ENCODE results near the gene EPOP. TPM values are rescaled to one million over a fixed set of nuclear protein-coding genes. Genes with fewer than 3 reads are reported as not detected.
"Not testable (repeated sequence)": the region's sequence is repeated elsewhere in the genome, so short reads cannot be mapped to it uniquely, and the experiment has no call there.

The EPOP gene
- total RNA-seq, 1 donor from 2014 or later = 34.9 TPM

GRCh38 chr17:38663125-38663751 lies 11.5 kb downstream of the EPOP start:
- peak; percentile 26 for DNase-seq (ENCODE audit: low spot score)
- Mint-ChIP-seq H3K27me3 (ENCODE audit: low read depth) (peaks cover 30% of the 10 kb centered on the region), H3K27ac (no peak overlapping the region), H3K9me3 (no peaks in the 10 kb centered on the region), H3K4me1 (ENCODE audit: low read depth) (peaks cover 2% of the 10 kb centered on the region), H3K36me3 (ENCODE audit: low read depth) (no peaks in the 10 kb centered on the region), H3K4me3 (ENCODE audit: low read depth) (no peak overlapping the region)
- intact Hi-C loops (cut with micrococcal nuclease) = loop anchor here (10.0 kb wide), 1 partner anchor 238 kb away; the partner anchor contains the start of gene ARHGAP23

DNA sequence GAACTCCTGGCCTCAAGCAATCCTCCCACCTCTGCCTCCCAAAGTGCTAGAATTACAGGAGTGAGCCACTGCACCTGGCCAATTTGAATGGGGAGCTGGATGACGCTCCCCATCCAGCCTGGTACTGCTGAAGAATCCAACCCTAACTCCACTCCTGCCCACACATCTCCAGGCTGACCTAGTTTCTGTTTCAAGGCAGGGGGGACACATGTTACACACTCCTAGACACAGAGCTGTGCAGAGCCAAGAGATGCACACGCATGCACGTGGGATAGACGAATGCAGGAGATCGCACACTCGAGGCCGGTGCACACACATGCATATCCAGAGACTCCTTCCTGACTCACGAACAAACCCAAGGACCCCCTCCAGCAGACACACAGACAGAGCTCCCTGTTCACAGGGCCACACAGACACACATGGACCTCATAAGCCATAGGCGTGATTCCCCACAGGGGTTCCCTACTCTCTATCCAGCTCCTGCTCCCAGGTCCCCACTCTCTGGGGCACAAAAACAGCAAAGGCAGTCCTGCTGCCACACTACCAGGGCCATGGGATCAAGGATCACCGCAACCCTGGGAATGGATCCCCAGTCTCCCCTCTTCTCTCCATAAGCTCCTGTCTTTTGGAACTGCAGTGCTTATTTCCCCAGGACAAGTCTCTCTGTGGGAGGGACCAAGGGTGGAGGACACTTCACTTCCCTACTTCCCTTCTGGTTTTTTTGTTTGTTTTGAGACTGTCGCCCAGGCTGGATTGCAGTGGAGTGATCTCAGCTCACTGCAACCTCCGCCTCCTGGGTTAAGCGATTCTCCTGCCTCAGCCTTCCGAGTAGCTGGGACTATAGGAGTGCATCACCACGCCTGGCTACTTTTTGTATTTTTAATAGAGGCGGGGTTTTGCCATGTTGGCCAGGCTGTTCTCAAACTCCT lies 14.4 kb downstream of the EPOP start:
- DNase-seq (ENCODE audit: low spot score) = no peak
- Mint-ChIP-seq H3K4me3 (ENCODE audit: low read depth) (no peak overlapping the region), H3K36me3 (ENCODE audit: low read depth) (no peaks in the 10 kb centered on the region), H3K4me1 (ENCODE audit: low read depth) (no peaks in the 10 kb centered on the region), H3K27ac (no peak overlapping the region), H3K27me3 (ENCODE audit: low read depth) (peaks cover 29% of the 10 kb centered on the region), H3K9me3 (no peaks in the 10 kb centered on the region)
- intact Hi-C loops (cut with micrococcal nuclease) = loop anchor here (10.0 kb wide), 1 partner anchor 236 kb away; the partner anchor contains the start of gene ARHGAP23

DNA sequence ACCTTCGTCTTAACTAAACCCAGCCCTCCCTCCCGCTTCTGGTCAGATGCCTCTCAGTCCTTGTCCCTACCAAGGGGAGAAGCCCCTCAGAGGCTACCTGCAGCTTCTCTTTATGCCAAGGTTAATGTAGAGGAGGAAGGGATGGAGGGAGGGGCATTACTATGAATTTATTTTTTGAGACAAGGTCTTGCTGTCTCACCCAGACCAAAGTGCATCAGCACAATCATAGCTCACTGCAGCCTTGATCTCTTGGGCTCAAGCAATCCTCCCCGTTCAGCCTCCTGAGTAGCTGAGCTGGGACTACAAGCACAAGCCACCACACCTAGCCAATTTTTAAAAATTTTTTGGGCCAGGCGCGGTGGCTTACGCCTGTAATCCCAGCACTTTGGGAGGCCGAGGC lies 15.3 kb downstream of the EPOP start:
- Mint-ChIP-seq H3K27me3 (ENCODE audit: low read depth) (peaks cover 33% of the 10 kb centered on the region), H3K9me3 (no peaks in the 10 kb centered on the region), H3K4me3 (ENCODE audit: low read depth) (no peak overlapping the region), H3K4me1 (ENCODE audit: low read depth) (peaks cover 5% of the 10 kb centered on the region), H3K27ac (no peak overlapping the region), H3K36me3 (ENCODE audit: low read depth) (no peaks in the 10 kb centered on the region)
- DNase-seq (ENCODE audit: low spot score) = no peak
- intact Hi-C loops (cut with micrococcal nuclease) = no loop called here

- H3K27ac Mint-ChIP-seq = no peak overlapping the region
- no peaks in the 10 kb centered on the region for H3K9me3 Mint-ChIP-seq
- H3K4me1 Mint-ChIP-seq (ENCODE audit: low read depth) = peaks cover 5% of the 10 kb centered on the region
- no peak overlapping the region for H3K4me3 Mint-ChIP-seq (ENCODE audit: low read depth)
- no peak for DNase-seq (ENCODE audit: low spot score)
- peaks cover 33% of the 10 kb centered on the region for H3K27me3 Mint-ChIP-seq (ENCODE audit: low read depth)
- intact Hi-C loops (cut with micrococcal nuclease) = no loop called here
- no peaks in the 10 kb centered on the region for H3K36me3 Mint-ChIP-seq (ENCODE audit: low read depth)
Measured at GRCh38 chr17:38658741-38659345, 15.9 kb downstream of the EPOP start.

DNA sequence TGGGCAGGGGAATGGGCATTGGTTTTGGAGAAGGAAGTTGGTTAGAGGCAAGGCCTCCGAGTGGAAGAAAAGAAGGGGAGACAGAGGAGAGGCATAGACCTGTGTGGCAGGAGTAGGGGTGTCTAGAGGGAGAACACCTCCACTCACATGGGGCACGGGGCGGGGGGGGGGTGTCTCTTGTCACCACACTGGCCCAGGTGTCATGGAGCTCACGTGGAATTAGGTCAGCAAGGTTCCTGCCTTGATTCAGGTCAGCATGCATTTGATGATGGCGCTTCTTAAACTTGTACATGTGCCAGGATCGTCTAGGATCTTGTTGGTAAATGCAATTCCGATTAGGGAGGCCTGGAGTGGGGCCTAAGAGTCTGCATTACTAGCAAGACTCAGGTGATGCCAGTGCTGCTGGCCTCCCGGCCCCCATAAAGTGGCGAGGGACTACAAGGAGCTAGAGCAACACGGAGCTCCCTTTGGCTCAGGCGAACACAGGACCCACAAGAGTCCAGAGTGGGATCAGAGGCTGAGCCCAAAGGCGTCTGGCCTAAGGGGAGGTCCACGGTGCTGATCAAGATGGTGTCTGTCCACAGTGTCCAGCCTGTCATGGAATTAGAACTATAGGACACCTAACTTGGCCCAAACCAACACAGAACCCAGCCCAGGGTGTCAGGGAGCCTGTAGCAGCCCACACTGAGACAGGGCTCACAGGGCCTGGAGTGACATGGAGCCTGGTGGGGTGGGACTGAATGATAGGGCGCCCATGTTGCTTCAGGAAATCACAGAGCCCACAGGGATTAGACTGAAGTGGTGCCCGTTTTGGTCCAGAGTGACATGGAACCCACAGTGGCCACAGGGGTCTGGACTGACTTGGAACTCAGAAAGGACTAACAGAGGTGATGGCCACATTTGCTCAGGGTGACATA lies 16.7 kb downstream of the EPOP start:
- H3K4me1 Mint-ChIP-seq (ENCODE audit: low read depth) = peaks cover 5% of the 10 kb centered on the region
- no peak overlapping the region for H3K4me3 Mint-ChIP-seq (ENCODE audit: low read depth)
- no peak for DNase-seq (ENCODE audit: low spot score)
- H3K27ac Mint-ChIP-seq = no peak overlapping the region
- peaks cover 37% of the 10 kb centered on the region for H3K27me3 Mint-ChIP-seq (ENCODE audit: low read depth)
- H3K9me3 Mint-ChIP-seq = no peaks in the 10 kb centered on the region
- intact Hi-C loops (cut with micrococcal nuclease) = no loop called here
- no peaks in the 10 kb centered on the region for H3K36me3 Mint-ChIP-seq (ENCODE audit: low read depth)

- H3K27me3 Mint-ChIP-seq (ENCODE audit: low read depth) = peaks cover 33% of the 10 kb centered on the region
- no peaks in the 10 kb centered on the region for H3K36me3 Mint-ChIP-seq (ENCODE audit: low read depth)
- no peak overlapping the region for H3K27ac Mint-ChIP-seq
- no peak for DNase-seq (ENCODE audit: low spot score)
- intact Hi-C loops (cut with micrococcal nuclease) = no loop called here
- peaks cover 5% of the 10 kb centered on the region for H3K4me1 Mint-ChIP-seq (ENCODE audit: low read depth)
- no peak overlapping the region for H3K4me3 Mint-ChIP-seq (ENCODE audit: low read depth)
- H3K9me3 Mint-ChIP-seq = no peaks in the 10 kb centered on the region
Measured at GRCh38 chr17:38656959-38657823, 17.6 kb downstream of the EPOP start.

DNA sequence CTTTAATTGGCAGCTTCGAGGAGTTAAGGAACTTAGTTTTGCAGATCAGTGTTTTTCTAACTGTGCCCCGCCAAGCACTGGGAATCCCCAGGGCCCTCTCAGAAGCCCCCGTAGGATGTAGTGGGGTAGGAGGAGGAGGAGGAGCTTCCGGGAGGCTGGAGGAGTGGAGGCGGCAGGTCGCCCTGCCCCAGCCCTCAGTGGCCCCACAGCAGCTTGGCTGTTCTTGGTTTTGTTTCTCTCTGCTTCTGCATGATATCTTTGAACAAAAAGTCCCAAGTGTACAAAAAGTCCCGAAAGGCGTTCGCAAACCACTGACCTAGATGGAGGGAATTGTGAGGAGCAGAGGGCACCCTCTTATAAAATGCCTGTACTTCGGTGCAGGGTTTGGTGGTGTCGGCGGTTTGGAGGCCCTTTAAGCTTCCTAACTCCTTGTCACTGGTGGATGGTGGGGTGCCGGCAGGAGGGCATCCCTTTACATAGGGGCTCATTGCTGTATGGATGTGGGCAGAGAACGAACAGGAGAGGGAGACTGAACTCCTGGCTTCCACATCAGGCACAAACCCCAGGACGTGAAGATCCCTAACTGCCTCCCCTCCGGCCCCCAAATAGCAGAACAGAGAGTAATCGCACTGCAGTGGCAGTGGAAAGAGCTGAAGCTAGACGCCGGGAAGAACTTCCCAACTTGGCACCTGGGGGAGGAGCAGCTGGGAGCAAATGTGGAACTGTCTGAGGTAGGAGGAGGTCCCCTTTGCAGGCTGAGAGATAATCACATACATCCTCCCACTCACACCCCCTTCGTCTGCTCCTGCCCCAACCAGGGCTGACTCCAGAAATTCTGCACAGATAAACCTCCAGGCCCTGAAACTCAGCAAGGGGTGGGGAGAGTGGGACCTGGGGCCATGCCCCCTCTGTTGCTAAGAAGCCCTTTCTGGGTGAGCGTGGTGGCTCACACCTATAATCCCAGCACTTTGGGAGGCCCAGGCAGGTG lies 20.1 kb downstream of the EPOP start:
- H3K9me3 Mint-ChIP-seq = no peaks in the 10 kb centered on the region
- H3K4me1 Mint-ChIP-seq (ENCODE audit: low read depth) = peaks cover 5% of the 10 kb centered on the region
- peaks cover 27% of the 10 kb centered on the region for H3K27me3 Mint-ChIP-seq (ENCODE audit: low read depth)
- DNase-seq (ENCODE audit: low spot score) = no peak
- H3K27ac Mint-ChIP-seq = no peak overlapping the region
- intact Hi-C loops (cut with micrococcal nuclease) = no loop called here
- H3K4me3 Mint-ChIP-seq (ENCODE audit: low read depth) = no peak overlapping the region
- H3K36me3 Mint-ChIP-seq (ENCODE audit: low read depth) = no peaks in the 10 kb centered on the region

- Mint-ChIP-seq H3K4me3 (ENCODE audit: low read depth) (no peak overlapping the region), H3K27ac (no peak overlapping the region), H3K36me3 (ENCODE audit: low read depth) (no peaks in the 10 kb centered on the region), H3K27me3 (ENCODE audit: low read depth) (peaks cover 28% of the 10 kb centered on the region), H3K4me1 (ENCODE audit: low read depth) (peaks cover 5% of the 10 kb centered on the region), H3K9me3 (no peaks in the 10 kb centered on the region)
- intact Hi-C loops (cut with micrococcal nuclease) = no loop called here
- no peak for DNase-seq (ENCODE audit: low spot score)
Measured at GRCh38 chr17:38653679-38654078, 21.1 kb downstream of the EPOP start.

- no peaks in the 10 kb centered on the region for H3K9me3 Mint-ChIP-seq
- H3K4me1 Mint-ChIP-seq (ENCODE audit: low read depth) = peaks cover 5% of the 10 kb centered on the region
- no peak for DNase-seq (ENCODE audit: low spot score)
- intact Hi-C loops (cut with micrococcal nuclease) = no loop called here
- no peak overlapping the region for H3K4me3 Mint-ChIP-seq (ENCODE audit: low read depth)
- no peaks in the 10 kb centered on the region for H3K36me3 Mint-ChIP-seq (ENCODE audit: low read depth)
- H3K27ac Mint-ChIP-seq = no peak overlapping the region
- H3K27me3 Mint-ChIP-seq (ENCODE audit: low read depth) = peaks cover 26% of the 10 kb centered on the region
Measured at GRCh38 chr17:38653230-38653629, 21.5 kb downstream of the EPOP start.

GRCh38 chr17:38650653-38651173 lies 24.0 kb downstream of the EPOP start:
- H3K27me3 Mint-ChIP-seq (ENCODE audit: low read depth) = peaks cover 27% of the 10 kb centered on the region
- DNase-seq (ENCODE audit: low spot score); H3K4me1 Mint-ChIP-seq (ENCODE audit: low read depth); H3K4me3 Mint-ChIP-seq (ENCODE audit: low read depth); H3K36me3 Mint-ChIP-seq (ENCODE audit: low read depth); H3K9me3 Mint-ChIP-seq; H3K27ac Mint-ChIP-seq; intact Hi-C loops (cut with micrococcal nuclease): not testable (repeated sequence)

DNA sequence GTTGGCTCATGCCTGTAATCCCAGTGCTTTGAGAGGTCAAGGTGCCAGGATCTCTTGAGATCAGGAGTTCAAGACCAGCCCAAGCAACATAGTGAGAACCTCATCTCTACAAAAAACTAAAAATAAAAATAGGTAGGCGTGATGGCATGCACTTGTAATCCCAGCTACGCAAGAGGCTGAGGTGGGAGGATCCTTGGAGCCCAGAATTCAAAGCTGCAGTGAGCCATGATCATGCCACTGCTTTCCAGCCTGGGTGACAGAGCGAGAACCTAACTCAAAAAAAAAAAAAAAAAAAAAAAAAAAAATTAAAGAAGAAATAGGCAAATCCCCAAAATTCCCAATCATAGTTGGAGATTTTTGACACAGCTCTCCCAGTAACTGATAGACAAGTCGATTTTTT lies 36.8 kb downstream of the EPOP start:
- Mint-ChIP-seq H3K27ac (no peak overlapping the region), H3K27me3 (ENCODE audit: low read depth) (peaks cover 18% of the 10 kb centered on the region), H3K4me1 (ENCODE audit: low read depth) (no peaks in the 10 kb centered on the region), H3K36me3 (ENCODE audit: low read depth) (no peaks in the 10 kb centered on the region), H3K9me3 (no peaks in the 10 kb centered on the region), H3K4me3 (ENCODE audit: low read depth) (no peak overlapping the region)
- no peak for DNase-seq (ENCODE audit: low spot score)
- intact Hi-C loops (cut with micrococcal nuclease) = no loop called here

Measured in activated T-helper 2 cell treated with anti-CD3 and anti-CD28 coated beads, Interferon-gamma antibody, Interleukin-2, Interleukin-4, amounts not matched to agents 10 μg/mL and 5 μg/mL and 100 μg/mL, durations not matched to agents 14 hours and 24 hours and 36 hours (primary cell).